GM08714 (cell line): ENCODE results near the gene PTOV1.

Experiments used
- H3K4me3 ChIP-seq: fragments of 200-500 bp; sonication (Bioruptor generic); 2 replicates; pipeline ENCODE4 v1.5.1; 2014; ENCODE audit warnings: mild to moderate bottlenecking, low read length, inconsistent platforms
- ZNF274 ChIP-seq: IDR thresholded peaks from 2 replicates; pipeline ENCODE4 v1.6.1; 2012; ENCODE audit warnings: mild to moderate bottlenecking, low read depth, low read length

Gene PTOV1

DNA sequence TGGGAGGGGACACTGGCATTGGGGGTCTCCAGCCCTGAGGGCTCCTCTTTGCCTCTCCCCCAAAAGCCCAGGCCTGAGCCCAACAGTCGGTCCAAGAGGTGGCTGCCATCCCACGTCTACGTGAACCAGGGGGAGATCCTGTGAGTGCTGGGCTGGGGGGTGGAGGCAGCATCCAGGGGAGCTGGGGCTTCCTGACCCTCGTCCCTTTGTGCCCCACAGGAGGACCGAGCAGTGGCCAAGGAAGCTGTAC lies 6.8 kb downstream of the PTOV1 start:
- TF ChIP-seq ZNF274: no peak

GRCh38 chr19:49858088-49858985 lies 7.4 kb downstream of the PTOV1 start:
- no peak for TF ChIP-seq ZNF274

More for the DNA sequence above, 6.8 kb downstream of the PTOV1 start:
- no peak overlapping the region for H3K4me3 ChIP-seq

GRCh38 chr19:49859682-49860335 lies 8.8 kb downstream of the PTOV1 start:
- no peak overlapping the region for H3K4me3 ChIP-seq
- TF ChIP-seq ZNF274: no peak

More at GRCh38 chr19:49858088-49858985, 7.4 kb downstream of the PTOV1 start:
- H3K4me3 ChIP-seq: no peak overlapping the region

- TF ChIP-seq ZNF274: no peak
- no peak overlapping the region for H3K4me3 ChIP-seq
Measured at GRCh38 chr19:49860336-49861102, 9.6 kb downstream of the PTOV1 start.

GRCh38 chr19:49861107-49861506 lies 10.1 kb downstream of the PTOV1 start:
- TF ChIP-seq ZNF274: no peak
- no peak overlapping the region for H3K4me3 ChIP-seq

GRCh38 chr19:49861541-49862378 lies 10.8 kb downstream of the PTOV1 start:
- TF ChIP-seq ZNF274: no peak

GRCh38 chr19:49862391-49863253 lies 11.7 kb downstream of the PTOV1 start:
- no peak overlapping the region for H3K4me3 ChIP-seq
- TF ChIP-seq ZNF274: no peak

More at GRCh38 chr19:49861541-49862378, 10.8 kb downstream of the PTOV1 start:
- H3K4me3 ChIP-seq: no peak overlapping the region

DNA sequence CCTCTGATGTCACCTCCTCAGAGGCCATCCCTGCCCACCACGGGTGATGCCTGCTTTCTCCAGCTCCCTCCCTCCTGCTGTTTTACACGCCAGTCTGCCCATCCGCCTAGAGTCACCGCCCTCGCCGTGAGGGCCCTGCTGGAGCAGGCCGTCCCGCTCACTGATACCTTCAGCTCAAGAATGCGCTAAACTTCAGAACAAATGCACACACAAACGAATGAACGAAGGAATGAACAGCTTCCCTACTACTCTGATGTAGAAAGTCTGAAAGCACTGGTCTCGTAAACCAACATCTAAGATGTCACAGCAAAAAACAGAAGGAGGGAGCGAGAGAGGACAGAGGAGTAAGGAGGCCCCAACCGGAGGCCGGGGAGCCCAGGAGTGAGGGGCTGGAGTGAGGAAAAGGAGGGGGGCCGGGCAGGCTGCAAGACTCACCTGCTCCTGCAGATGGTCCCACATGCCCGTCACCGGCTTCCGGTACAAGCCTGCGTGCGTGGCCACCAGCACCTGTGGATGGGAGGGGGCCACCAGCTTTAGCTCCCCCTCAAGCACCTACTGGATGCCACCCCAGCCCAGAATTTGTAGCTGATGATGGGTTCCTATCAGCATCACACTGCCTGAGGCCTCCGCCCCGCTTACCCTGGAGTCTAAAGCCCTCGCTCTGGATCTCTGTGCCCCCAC lies 12.4 kb downstream of the PTOV1 start:
- TF ChIP-seq ZNF274: no peak
- no peak overlapping the region for H3K4me3 ChIP-seq

GRCh38 chr19:49863935-49864320 lies 13.0 kb downstream of the PTOV1 start:
- no peak for TF ChIP-seq ZNF274

DNA sequence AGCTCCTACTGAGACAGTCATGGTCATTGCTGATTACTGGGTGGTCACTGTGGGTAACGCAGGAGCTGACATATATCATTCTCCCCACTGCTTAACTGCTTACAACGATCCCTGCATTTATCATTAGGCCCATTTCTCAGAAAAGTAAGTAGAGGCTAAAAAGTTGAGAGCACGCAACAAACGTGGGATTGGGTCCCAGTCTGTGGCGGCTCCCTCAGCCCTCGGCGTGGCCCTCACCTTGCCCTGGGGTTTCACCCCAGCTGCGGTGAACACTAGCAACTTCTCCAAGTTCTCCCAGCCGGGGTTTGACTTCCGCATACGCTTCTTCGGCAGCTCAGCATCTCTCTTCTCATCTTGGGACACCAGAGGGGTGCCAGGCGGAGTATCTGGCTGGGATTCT lies 13.9 kb downstream of the PTOV1 start:
- no peak overlapping the region for H3K4me3 ChIP-seq
- no peak for TF ChIP-seq ZNF274

More at GRCh38 chr19:49863935-49864320, 13.0 kb downstream of the PTOV1 start:
- no peak overlapping the region for H3K4me3 ChIP-seq

GRCh38 chr19:49866933-49867782 lies 16.2 kb downstream of the PTOV1 start, which contains the start of gene PNKP:
Gene PNKP, minus strand, starts transcription at chr19:49867576. Its CDS starts 372 bp downstream, at chr19:49867204.
- peak within 1 kb of the TSS; percentile 83 for H3K4me3 ChIP-seq
- no peak for TF ChIP-seq ZNF274
